ENCODE measurements around the gene TLCD3A. TPM values are rescaled to one million over a fixed set of nuclear protein-coding genes. Genes with fewer than 3 reads are reported as not detected.

TLCD3A gene
- total RNA-seq, 4 donors from 2014 or later = 47.8 to 120 (median 79.4) TPM

GRCh38 chr17:718075-718474 lies 14.3 kb upstream of the TLCD3A start:
- 80% methylated on average over 5 of the region's 5 CpGs for WGBS
- Histone ChIP-seq H3K4me1 (peaks cover 42% of the 10 kb centered on the region), H3K27ac (no peak overlapping the region), H3K9me3 (no peaks in the 10 kb centered on the region), H3K27me3 (no peaks in the 10 kb centered on the region), H3K36me3 (no peaks in the 10 kb centered on the region), H3K4me3 (no peak overlapping the region)
- no peak for DNase-seq (ENCODE audit: low spot score in 2 of 2)
- TF ChIP-seq POLR2AphosphoS5 (IDR thresholded peaks at IDR 0.05) = no peak
- TF ChIP-seq CTCF (IDR thresholded peaks at IDR 0.05) = no peak
- no peak for TF ChIP-seq EP300 (IDR thresholded peaks at IDR 0.05)
- no peak for TF ChIP-seq POLR2A (IDR thresholded peaks at IDR 0.05)

GRCh38 chr17:720706-721539 lies 11.5 kb upstream of the TLCD3A start:
- WGBS = 60% methylated on average over 13 of the region's 13 CpGs
- Histone ChIP-seq H3K4me3 (no peak overlapping the region), H3K27ac (peak overlapping the region; percentile 85)

GRCh38 chr17:721540-721937 lies 10.9 kb upstream of the TLCD3A start:
- no peak for TF ChIP-seq POLR2AphosphoS5 (IDR thresholded peaks at IDR 0.05)
- no peak for TF ChIP-seq EP300 (IDR thresholded peaks at IDR 0.05)
- no peak for TF ChIP-seq CTCF (IDR thresholded peaks at IDR 0.05)
- no peak for TF ChIP-seq POLR2A (IDR thresholded peaks at IDR 0.05)
- no peaks in the 10 kb centered on the region for H3K36me3 ChIP-seq
- H3K4me1 ChIP-seq = peaks cover 20% of the 10 kb centered on the region
- no peak for DNase-seq (ENCODE audit: low spot score in 2 of 2)
- H3K27ac ChIP-seq = peak overlapping the region; percentile 85
- no peaks in the 10 kb centered on the region for H3K27me3 ChIP-seq
- no peaks in the 10 kb centered on the region for H3K9me3 ChIP-seq
- no peak overlapping the region for H3K4me3 ChIP-seq
- WGBS = 63% methylated on average over 5 of the region's 5 CpGs

More at GRCh38 chr17:720706-721539, 11.5 kb upstream of the TLCD3A start:
- H3K4me1 ChIP-seq = peaks cover 27% of the 10 kb centered on the region
- no peaks in the 10 kb centered on the region for H3K27me3 ChIP-seq
- DNase-seq (ENCODE audit: low spot score in 2 of 2) = no peak
- H3K9me3 ChIP-seq = no peaks in the 10 kb centered on the region
- TF ChIP-seq EP300 (IDR thresholded peaks at IDR 0.05) (no peak), CTCF (IDR thresholded peaks at IDR 0.05) (no peak), POLR2A (IDR thresholded peaks at IDR 0.05) (no peak), POLR2AphosphoS5 (IDR thresholded peaks at IDR 0.05) (no peak)
- H3K36me3 ChIP-seq = no peaks in the 10 kb centered on the region

- H3K4me3 ChIP-seq = no peak overlapping the region
- no peak for DNase-seq (ENCODE audit: low spot score in 2 of 2)
- no peaks in the 10 kb centered on the region for H3K27me3 ChIP-seq
- no peak overlapping the region for H3K27ac ChIP-seq
- WGBS = 94% methylated on average over 14 of the region's 14 CpGs
- no peaks in the 10 kb centered on the region for H3K9me3 ChIP-seq
- H3K4me1 ChIP-seq = peaks cover 28% of the 10 kb centered on the region
- TF ChIP-seq EP300 (IDR thresholded peaks at IDR 0.05) (no peak), POLR2AphosphoS5 (IDR thresholded peaks at IDR 0.05) (no peak), CTCF (IDR thresholded peaks at IDR 0.05) (no peak), POLR2A (IDR thresholded peaks at IDR 0.05) (no peak)
- no peaks in the 10 kb centered on the region for H3K36me3 ChIP-seq
Observed at GRCh38 chr17:725084-725483, 7.3 kb upstream of the TLCD3A start.

- Histone ChIP-seq H3K27ac (peak overlapping the region; percentile 62), H3K4me3 (no peak overlapping the region), H3K36me3 (no peaks in the 10 kb centered on the region), H3K9me3 (no peaks in the 10 kb centered on the region), H3K27me3 (no peaks in the 10 kb centered on the region), H3K4me1 (peaks cover 34% of the 10 kb centered on the region)
- no peak for DNase-seq (ENCODE audit: low spot score in 2 of 2)
- no peak for TF ChIP-seq EP300 (IDR thresholded peaks at IDR 0.05)
- no peak for TF ChIP-seq POLR2AphosphoS5 (IDR thresholded peaks at IDR 0.05)
- no peak for TF ChIP-seq CTCF (IDR thresholded peaks at IDR 0.05)
- no peak for TF ChIP-seq POLR2A (IDR thresholded peaks at IDR 0.05)
- 57% methylated on average over 12 of the region's 12 CpGs for WGBS
Observed at GRCh38 chr17:725746-726145, 6.7 kb upstream of the TLCD3A start.
